Fibroblast of lung (primary cell): ENCODE measurements around the gene SH3RF1. TPM values are rescaled to one million over a fixed set of nuclear protein-coding genes. Genes with fewer than 3 reads are reported as not detected.

Experiments
- DNase-seq, 2 donors: peaks; one replicate each; pipeline versions ENCODE4 v3.0.0 to v3.0.0-alpha.2; 2010; ENCODE audit warnings: low read depth in 2 of 2
- H2AFZ ChIP-seq: 2 replicates; pipeline ENCODE4 v1.5.1; 2012; ENCODE audit warnings: low read length, control low read depth, inconsistent platforms
- H3K27ac ChIP-seq: 2 replicates; pipeline ENCODE4 v1.5.1; 2011; ENCODE audit warnings: low read length, control low read depth; ENCODE audit not compliant: insufficient read depth
- H3K27me3 ChIP-seq: 2 replicates; pipeline ENCODE4 v1.5.1; 2011; ENCODE audit warnings: mild to moderate bottlenecking, low read length; ENCODE audit not compliant: control insufficient read depth, insufficient read depth
- H3K36me3 ChIP-seq: 2 replicates; pipeline ENCODE4 v1.5.1; 2011; ENCODE audit warnings: low read length; ENCODE audit not compliant: control insufficient read depth, insufficient read depth
- H3K4me1 ChIP-seq: 2 replicates; pipeline ENCODE4 v1.5.1; 2011; ENCODE audit warnings: low read length; ENCODE audit not compliant: control insufficient read depth, insufficient read depth; ENCODE audit errors: extremely low read depth
- H3K4me2 ChIP-seq: 2 replicates; pipeline ENCODE4 v1.5.1; 2011; ENCODE audit warnings: low read length, control low read depth; ENCODE audit not compliant: insufficient read depth; ENCODE audit errors: extremely low read depth
- H3K4me3 ChIP-seq, 4 experiments: fragments of 200-600 bp in 1 of 4; sonication (generic) in 1 of 4; replicated peaks in 1 of 4; 2 replicates each; pipeline ENCODE4 v1.5.1; 2011 to 2016; ENCODE audit warnings: low read length in 4 of 4, low read depth in 3 of 4, mild to moderate bottlenecking in 3 of 4, control low read depth in 2 of 4, inconsistent platforms in 1 of 4, mixed read lengths in 1 of 4; ENCODE audit not compliant: insufficient read depth in 1 of 4; ENCODE audit errors: control extremely low read depth in 1 of 4
- H3K79me2 ChIP-seq: 2 replicates; pipeline ENCODE4 v1.5.1; 2012; ENCODE audit warnings: mild to moderate bottlenecking, low read length, inconsistent platforms; ENCODE audit not compliant: control insufficient read depth, insufficient read depth
- H3K9ac ChIP-seq: 2 replicates; pipeline ENCODE4 v1.5.1; 2011; ENCODE audit warnings: mild to moderate bottlenecking, low read length, control low read depth; ENCODE audit not compliant: insufficient read depth
- H3K9me3 ChIP-seq: 2 replicates; pipeline ENCODE4 v1.5.1; 2012; ENCODE audit warnings: low read depth, low read length; ENCODE audit not compliant: control insufficient read depth, insufficient read depth
- H4K20me1 ChIP-seq: 2 replicates; pipeline ENCODE4 v1.5.1; 2011; ENCODE audit warnings: low read length; ENCODE audit not compliant: control insufficient read depth, insufficient read depth; ENCODE audit errors: extremely low read depth
- EZH2 ChIP-seq: IDR thresholded peaks from 2 replicates; pipeline ENCODE4 v1.5.1; 2012; ENCODE audit warnings: low read length, control low read depth, mild to moderate bottlenecking; ENCODE audit errors: missing control alignments
- polyA plus RNA-seq, 2 donors: library from polyadenylated mRNA; depleted of rRNA in 1 of 2; stranded (reverse) in 1 of 2; unstranded in 1 of 2; fragments of >200 nt; gene quantifications; 2 replicates each; pipeline ENCODE4 v1.2.1, GENCODE V29; 2011 to 2012; ENCODE audit warnings: missing spikeins in 1 of 2
- total RNA-seq: library from RNA; depleted of rRNA; stranded (reverse); fragments of >200 nt; gene quantifications from 2 replicates; pipeline ENCODE4 v1.2.1, GENCODE V29; 2014
- TF ChIP-seq, protein P1 (sequence below), 2 donors: IDR thresholded peaks in 1 of 2; conservative IDR thresholded peaks in 1 of 2; 1 replicate in 1 of 2; 2 replicates in 1 of 2; pipeline ENCODE4 v1.5.1; 2011 to 2012; ENCODE audit warnings: low read length in 2 of 2, control low read depth in 1 of 2, inconsistent platforms in 1 of 2, low read depth in 1 of 2, mild to moderate bottlenecking in 1 of 2

SH3RF1 gene
- total and polyA plus RNA-seq, 2 donors (not counting 1 experiment from before 2014, with no cell fraction given) = 13.0 to 18.8 TPM

DNA sequence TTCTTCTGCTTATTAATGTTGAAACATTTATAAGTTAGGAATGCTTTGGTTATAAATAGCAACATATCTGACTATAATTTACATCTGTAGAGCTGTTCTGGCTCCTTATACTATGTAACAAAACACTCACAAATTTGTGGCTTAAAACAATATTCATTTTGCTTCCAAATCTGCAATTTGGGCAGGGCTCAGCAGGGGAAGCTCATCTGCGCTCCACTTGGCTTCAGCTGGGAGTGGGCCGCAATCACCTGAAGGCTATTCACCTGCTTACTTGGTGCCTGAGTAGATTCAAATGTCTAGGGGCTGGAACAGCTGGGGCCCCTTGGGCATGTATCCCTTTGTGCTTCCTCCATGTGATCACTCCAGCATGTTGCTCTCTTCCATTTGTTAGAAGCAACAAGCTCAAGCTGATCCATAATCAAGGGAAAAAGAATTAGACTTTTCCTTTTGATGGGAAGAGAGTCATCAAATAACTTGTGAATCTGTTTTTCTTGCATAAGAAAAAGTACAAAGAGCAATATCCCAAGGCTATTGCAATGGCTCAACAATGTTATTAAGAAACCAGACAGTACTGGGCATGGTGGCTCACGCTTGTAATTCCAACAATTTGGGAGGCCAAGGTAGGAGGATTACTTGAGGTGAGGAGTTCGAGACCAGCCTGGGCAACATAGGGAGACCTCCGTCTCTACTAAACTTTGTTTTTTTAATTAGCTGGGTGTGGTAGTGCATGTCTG is 225.9 kb downstream of the SH3RF1 start:
- no peak overlapping the region for H3K4me2 ChIP-seq
- no peaks in the 10 kb centered on the region for H3K27me3 ChIP-seq
- no peaks in the 10 kb centered on the region for H3K36me3 ChIP-seq
- no peaks in the 10 kb centered on the region for H3K4me1 ChIP-seq
- H3K79me2 ChIP-seq = no peaks in the 10 kb centered on the region
- no peak overlapping the region for H3K27ac ChIP-seq
- no peaks in the 10 kb centered on the region for H3K9me3 ChIP-seq
- no peak overlapping the region for H3K4me3 ChIP-seq
- H2AFZ ChIP-seq = no peak overlapping the region
- H4K20me1 ChIP-seq = no peaks in the 10 kb centered on the region
- no peak overlapping the region for H3K9ac ChIP-seq
- no peak for DNase-seq
- TF ChIP-seq, protein P1, sequence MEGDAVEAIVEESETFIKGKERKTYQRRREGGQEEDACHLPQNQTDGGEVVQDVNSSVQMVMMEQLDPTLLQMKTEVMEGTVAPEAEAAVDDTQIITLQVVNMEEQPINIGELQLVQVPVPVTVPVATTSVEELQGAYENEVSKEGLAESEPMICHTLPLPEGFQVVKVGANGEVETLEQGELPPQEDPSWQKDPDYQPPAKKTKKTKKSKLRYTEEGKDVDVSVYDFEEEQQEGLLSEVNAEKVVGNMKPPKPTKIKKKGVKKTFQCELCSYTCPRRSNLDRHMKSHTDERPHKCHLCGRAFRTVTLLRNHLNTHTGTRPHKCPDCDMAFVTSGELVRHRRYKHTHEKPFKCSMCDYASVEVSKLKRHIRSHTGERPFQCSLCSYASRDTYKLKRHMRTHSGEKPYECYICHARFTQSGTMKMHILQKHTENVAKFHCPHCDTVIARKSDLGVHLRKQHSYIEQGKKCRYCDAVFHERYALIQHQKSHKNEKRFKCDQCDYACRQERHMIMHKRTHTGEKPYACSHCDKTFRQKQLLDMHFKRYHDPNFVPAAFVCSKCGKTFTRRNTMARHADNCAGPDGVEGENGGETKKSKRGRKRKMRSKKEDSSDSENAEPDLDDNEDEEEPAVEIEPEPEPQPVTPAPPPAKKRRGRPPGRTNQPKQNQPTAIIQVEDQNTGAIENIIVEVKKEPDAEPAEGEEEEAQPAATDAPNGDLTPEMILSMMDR (conservative IDR thresholded peaks at IDR 0.05 in 1 of 2, IDR thresholded peaks at IDR 0.05 in 1 of 2; ENCODE audit: low read depth in 1 of 2, low read length in 2 of 2) = no peak
- no peak for TF ChIP-seq EZH2
